ENCODE results near the gene PSME1. TPM values are rescaled to one million over a fixed set of nuclear protein-coding genes. Genes with fewer than 3 reads are reported as not detected.

Gene PSME1
- total and polyA plus RNA-seq, 2 of the 4 experiments (the other 2 are of a cell fraction): 42.8 to 106 TPM

GRCh38 chr14:24127673-24128072 is 8.3 kb upstream of the PSME1 start:
- no TSS peak for BruUV-seq (replicated peaks)
- no peaks in the 10 kb centered on the region for H4K20me1 ChIP-seq (ENCODE audit: insufficient read depth, low read length)
- H2AK5ac ChIP-seq (ENCODE audit: low read depth, low read length): no peak overlapping the region
- H3K9me3 ChIP-seq (ENCODE audit: control insufficient read depth, insufficient read depth, low read length): no peaks in the 10 kb centered on the region
- no peaks in the 10 kb centered on the region for H3K4me1 ChIP-seq (ENCODE audit: control insufficient read depth, insufficient read depth, low read length)
- H3K27ac ChIP-seq (ENCODE audit: insufficient read depth, low read length): no peak overlapping the region
- no peaks in the 10 kb centered on the region for H3K9me1 ChIP-seq (ENCODE audit: insufficient read depth, low read length)
- H3K4me2 ChIP-seq (ENCODE audit: low read depth, low read length): no peak overlapping the region
- no peak overlapping the region for H2BK120ac ChIP-seq (ENCODE audit: low read depth, low read length)
- DNase-seq (no peak), ATAC-seq (ENCODE audit: low read depth) (no peak)
- H2BK15ac ChIP-seq (ENCODE audit: low read depth, low read length): no peak overlapping the region
- H3K14ac ChIP-seq (replicated peaks; ENCODE audit: low read depth, low read length): no peak overlapping the region
- TF ChIP-seq ELK1 (IDR thresholded peaks at IDR 0.05; ENCODE audit: borderline replicate concordance, low read depth, low read length) (no peak), CEBPB (IDR thresholded peaks at IDR 0.05; ENCODE audit: low read depth, low read length) (no peak), NFE2L2 (IDR thresholded peaks at IDR 0.05; ENCODE audit: low read depth, low read length) (no peak), MAFK (IDR thresholded peaks at IDR 0.05; ENCODE audit: low read depth, low read length) (no peak), SMC3 (IDR thresholded peaks at IDR 0.05; ENCODE audit: low read depth, low read length) (no peak), POLR2A (IDR thresholded peaks at IDR 0.05; ENCODE audit: low read depth, low read length) (no peak), FOS (IDR thresholded peaks at IDR 0.05; ENCODE audit: low read depth, low read length) (no peak), BHLHE40 (IDR thresholded peaks at IDR 0.05; ENCODE audit: low read depth, low read length) (no peak), RCOR1 (IDR thresholded peaks at IDR 0.05; ENCODE audit: insufficient replicate concordance, low read length) (no peak)
- TF ChIP-seq, protein P1, sequence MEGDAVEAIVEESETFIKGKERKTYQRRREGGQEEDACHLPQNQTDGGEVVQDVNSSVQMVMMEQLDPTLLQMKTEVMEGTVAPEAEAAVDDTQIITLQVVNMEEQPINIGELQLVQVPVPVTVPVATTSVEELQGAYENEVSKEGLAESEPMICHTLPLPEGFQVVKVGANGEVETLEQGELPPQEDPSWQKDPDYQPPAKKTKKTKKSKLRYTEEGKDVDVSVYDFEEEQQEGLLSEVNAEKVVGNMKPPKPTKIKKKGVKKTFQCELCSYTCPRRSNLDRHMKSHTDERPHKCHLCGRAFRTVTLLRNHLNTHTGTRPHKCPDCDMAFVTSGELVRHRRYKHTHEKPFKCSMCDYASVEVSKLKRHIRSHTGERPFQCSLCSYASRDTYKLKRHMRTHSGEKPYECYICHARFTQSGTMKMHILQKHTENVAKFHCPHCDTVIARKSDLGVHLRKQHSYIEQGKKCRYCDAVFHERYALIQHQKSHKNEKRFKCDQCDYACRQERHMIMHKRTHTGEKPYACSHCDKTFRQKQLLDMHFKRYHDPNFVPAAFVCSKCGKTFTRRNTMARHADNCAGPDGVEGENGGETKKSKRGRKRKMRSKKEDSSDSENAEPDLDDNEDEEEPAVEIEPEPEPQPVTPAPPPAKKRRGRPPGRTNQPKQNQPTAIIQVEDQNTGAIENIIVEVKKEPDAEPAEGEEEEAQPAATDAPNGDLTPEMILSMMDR (conservative IDR thresholded peaks at IDR 0.05; ENCODE audit: low read depth, low read length): no peak
- no peak overlapping the region for H2BK5ac ChIP-seq (ENCODE audit: low read depth, low read length, poor library complexity, severe bottlenecking)
- H3K56ac ChIP-seq (ENCODE audit: extremely low read depth, insufficient read depth, low read length): no peak overlapping the region
- H2AK9ac ChIP-seq (replicated peaks; ENCODE audit: low read depth, low read length, poor library complexity): no peak overlapping the region
- H3K36me3 ChIP-seq (ENCODE audit: control insufficient read depth, insufficient read depth, low read length): peaks cover 5% of the 10 kb centered on the region
- H3K18ac ChIP-seq (ENCODE audit: low read depth, low read length): no peak overlapping the region
- no peak overlapping the region for H4K91ac ChIP-seq (ENCODE audit: insufficient read depth, low read depth, low read length)
- H2BK20ac ChIP-seq (ENCODE audit: low read depth, low read length): no peak overlapping the region
- WGBS, 2 experiments (ENCODE audit: extremely low coverage in 2 of 2, insufficient read length in 1 of 2): no CpG with 5 or more reads among the region's 2 CpGs
- in situ Hi-C loops (cut with MboI; ENCODE audit: low sequenced_read_pairs) (loop anchor here (25.0 kb wide), 2 partner anchors 815 to 1040 kb away; partner anchors contain the start of genes ACIN1, BCL2L2, C14orf119 and PABPN1), intact Hi-C loops (cut with micrococcal nuclease) (no loop called here), dilution Hi-C loops (cut with HindIII; ENCODE audit: low sequenced_read_pairs, unreplicated experiment) (no loop called here)
- H3K4me3 ChIP-seq (ENCODE audit: insufficient read depth, low read depth, low read length): no peak overlapping the region
- H2AFZ ChIP-seq (replicated peaks; ENCODE audit: low read length, poor library complexity): no peak overlapping the region
- no peak overlapping the region for H4K5ac ChIP-seq (ENCODE audit: low read depth, low read length)
- no peak overlapping the region for H3K9ac ChIP-seq (ENCODE audit: low read depth, low read length)
- no peak overlapping the region for H3K4ac ChIP-seq (ENCODE audit: low read depth, low read length)
- ChIA-PET CTCF (no interaction called here), POLR2A (ENCODE audit: unreplicated experiment) (no interaction called here)
- H4K8ac ChIP-seq (ENCODE audit: low read depth in 2 of 2, low read length in 2 of 2): no peak overlapping the region
- no peaks in the 10 kb centered on the region for H3K79me1 ChIP-seq (ENCODE audit: low read depth in 1 of 2, low read length in 2 of 2)
- H3K23ac ChIP-seq (ENCODE audit: low read depth, low read length): no peak overlapping the region
- H3K27me3 ChIP-seq (ENCODE audit: control insufficient read depth, insufficient read depth, low read length): no peaks in the 10 kb centered on the region

Measured in IMR-90 (cell line).